Ovary (tissue), 9 donors: ENCODE results near the gene LCA5. TPM values are rescaled to one million over a fixed set of nuclear protein-coding genes. Genes with fewer than 3 reads are reported as not detected.

Source experiments
- DNase-seq, 5 donors: peaks; one replicate each; pipeline ENCODE4 v3.0.0-alpha.2; 2019 to 2020
- H3K27ac ChIP-seq, 2 donors: fragments of 200-600 bp; one replicate each; pipeline versions ENCODE4 v1.5.1 to v1.8.0; 2019 to 2022
- H3K27me3 ChIP-seq: fragments of 200-600 bp; one replicate; pipeline ENCODE4 v1.8.0; 2022
- H3K36me3 ChIP-seq: fragments of 200-600 bp; sonication (generic); one replicate; pipeline ENCODE4 v1.5.1; 2019
- H3K4me1 ChIP-seq: one replicate; pipeline ENCODE4 v1.8.1; 2013; ENCODE audit warnings: mild to moderate bottlenecking, moderate library complexity; ENCODE audit not compliant: insufficient read depth
- H3K4me3 ChIP-seq: fragments of 200-600 bp; sonication (generic); one replicate; pipeline ENCODE4 v1.5.1; 2017
- H3K9me3 ChIP-seq, 2 donors: fragments of 200-600 bp in 1 of 2; sonication (generic) in 1 of 2; one replicate each; pipeline versions ENCODE4 v1.5.1 to v1.8.1; 2013 to 2019; ENCODE audit warnings: mild to moderate bottlenecking in 1 of 2, moderate library complexity in 1 of 2
- CTCF ChIP-seq, 3 donors: fragments of 450-650 bp in 2 of 3; fragments of 200-600 bp in 1 of 3; IDR thresholded peaks; one replicate each; pipeline versions ENCODE4 v1.5.1 to v1.8.0; 2016 to 2022; ENCODE audit warnings: antibody characterized with exemption in 3 of 3, mild to moderate bottlenecking in 1 of 3
- EP300 ChIP-seq: sonication (generic); formaldehyde crosslinking; IDR thresholded peaks from one replicate; pipeline ENCODE4 v1.6.1; 2017; ENCODE audit warnings: antibody characterized with exemption
- POLR2A ChIP-seq: fragments of 450-650 bp; IDR thresholded peaks from one replicate; pipeline ENCODE4 v1.6.1; 2017; ENCODE audit warnings: antibody characterized with exemption, mild to moderate bottlenecking, moderate library complexity
- WGBS, 3 donors: extraction: QIAGEN DNeasy Blood & Tissue Kit in 1 of 3; methylation state at CpG; one replicate each; pipeline versions ENCODE4 v1.1.5 to v1.1.7; 2013 to 2017; 5-methylcytosine and 5-hydroxymethylcytosine counted together
- intact Hi-C, 4 donors: fragments of 100-400 bp; cut with DNase I; formaldehyde crosslinking; loops; one replicate each; pipeline versions ENCODE4 v1.11.0 to v1.15.1; 2022 to 2023
- polyA plus RNA-seq, 2 donors: library from polyadenylated mRNA; stranded (reverse); fragments of 200-250 nt in 1 of 2; fragments of 350-450 nt in 1 of 2; fragmentation: Illumina TruSeq in 1 of 2; extraction: RNeasy Lipid Tissue Mini Kit (QIAGEN cat#74804) in 1 of 2; gene quantifications; one replicate each; pipeline ENCODE4 v1.2.3, GENCODE V29; 2013 to 2014
- total RNA-seq, 7 donors: library from RNA; depleted of rRNA in 2 of 7; stranded (reverse); fragments of >200 nt in 2 of 7; fragmentation: NEBNext Ultra II Directional in 3 of 7; extraction: Animal tissue kit (Norgen Biotek cat#: 25700) in 3 of 7; gene quantifications; one replicate each; pipeline versions ENCODE4 v1.1.0 to v1.2.4, GENCODE V29; 2016 to 2023
- donor health status: DM: no; HTN: no; CAD: no; lungs with moderate emphysema.
- donor health status: DM: no; HTN: no; CAD: no.
- donor health status: Bipolar disorder and iron deficiency.
- donor health status: DM: yes; HTN: yes; CAD: no.
- donor health status: DM: no; HTN: no; CAD: no.
- donor health status: DM: yes; HTN: yes; CAD: no.

LCA5 gene
- total and polyA plus RNA-seq, 9 donors: 4.9 to 11.4 (median 8.9) TPM

GRCh38 chr6:79468116-79468515 is 69.1 kb downstream of the LCA5 start:
- no peaks in the 10 kb centered on the region for H3K36me3 ChIP-seq
- no peaks in the 10 kb centered on the region for H3K9me3 ChIP-seq
- DNase-seq: no peak
- intact Hi-C loops: no loop called here
- H3K4me1 ChIP-seq: no peaks in the 10 kb centered on the region
- H3K27ac ChIP-seq: no peak overlapping the region
- no peak overlapping the region for H3K4me3 ChIP-seq
- no peaks in the 10 kb centered on the region for H3K27me3 ChIP-seq
- WGBS, 3 donors: 37 to 42% (median 41%) methylated on average over 2 of the region's 2 CpGs
- TF ChIP-seq CTCF (IDR thresholded peaks at IDR 0.05): no peak
- TF ChIP-seq POLR2A: no peak
- no peak for TF ChIP-seq EP300

DNA sequence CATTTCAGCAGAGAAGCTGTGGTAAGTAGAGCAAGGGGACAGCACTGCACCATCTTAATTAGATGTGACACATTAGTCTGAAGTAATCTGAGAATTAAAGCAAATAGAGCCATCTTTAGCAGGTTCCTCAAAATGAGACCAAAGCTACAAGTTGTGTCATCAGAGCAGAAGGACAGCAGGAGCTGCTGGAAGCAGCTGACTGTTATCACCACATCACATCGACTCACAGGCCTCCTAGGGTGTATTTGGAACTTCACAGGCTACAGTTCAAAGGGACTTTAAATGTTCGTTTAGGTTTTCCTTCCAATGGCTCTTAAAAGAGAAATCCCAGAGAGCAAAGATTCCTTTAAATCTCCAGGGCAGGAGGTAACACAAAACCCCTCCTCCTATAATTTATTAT is 69.5 kb downstream of the LCA5 start:
- DNase-seq: no peak
- Histone ChIP-seq H3K4me3 (no peak overlapping the region), H3K4me1 (no peaks in the 10 kb centered on the region), H3K36me3 (no peaks in the 10 kb centered on the region), H3K27ac (no peak overlapping the region), H3K27me3 (no peaks in the 10 kb centered on the region), H3K9me3 (no peaks in the 10 kb centered on the region)
- TF ChIP-seq EP300 (no peak), CTCF (IDR thresholded peaks at IDR 0.05) (no peak), POLR2A (no peak)
- intact Hi-C loops: no loop called here
- WGBS, 3 donors: 7 to 13% (median 7%) methylated on average over 2 of the region's 2 CpGs

- Histone ChIP-seq H3K9me3 (no peaks in the 10 kb centered on the region), H3K27ac (no peak overlapping the region), H3K4me3 (no peak overlapping the region), H3K36me3 (no peaks in the 10 kb centered on the region), H3K4me1 (no peaks in the 10 kb centered on the region), H3K27me3 (no peaks in the 10 kb centered on the region)
- 17 to 21% (median 18%) methylated on average over 6 of the region's 6 CpGs for WGBS, 3 donors
- TF ChIP-seq EP300: no peak
- TF ChIP-seq POLR2A: no peak
- TF ChIP-seq CTCF (IDR thresholded peaks at IDR 0.05): no peak
- intact Hi-C loops: no loop called here
- DNase-seq: no peak
Measured at GRCh38 chr6:79466207-79466834, 70.9 kb downstream of the LCA5 start.

GRCh38 chr6:79465381-79465780 is 71.8 kb downstream of the LCA5 start:
- DNase-seq: no peak
- intact Hi-C loops: no loop called here
- TF ChIP-seq EP300 (no peak), POLR2A (no peak), CTCF (IDR thresholded peaks at IDR 0.05) (no peak)
- H3K36me3 ChIP-seq: no peaks in the 10 kb centered on the region
- WGBS, 3 donors: 48 to 84% (median 76%) methylated on average over 4 of the region's 4 CpGs
- H3K27me3 ChIP-seq: no peaks in the 10 kb centered on the region
- H3K9me3 ChIP-seq: no peaks in the 10 kb centered on the region
- no peak overlapping the region for H3K4me3 ChIP-seq
- H3K4me1 ChIP-seq: no peaks in the 10 kb centered on the region
- H3K27ac ChIP-seq: no peak overlapping the region
